ENCODE measurements around the gene BAHD1.
A peak's percentile ranks its signal among the peaks of the same experiment; 100 is the strongest.

BAHD1 gene

GRCh38 chr15:40468898-40469331 is 28.2 kb downstream of the BAHD1 start:
- Histone ChIP-seq H3K9ac (ENCODE audit: low read length in 2 of 2) (no peak overlapping the region), H3K36me3 (ENCODE audit: control insufficient read depth in 2 of 2, insufficient read depth in 2 of 2, low read length in 2 of 2) (peaks cover 19 to 24% of the 10 kb centered on the region in 2 donors), H3K27ac (ENCODE audit: low read length) (no peak overlapping the region), H3K9me3 (ENCODE audit: control insufficient read depth in 2 of 2, low read length in 2 of 2) (no peaks in the 10 kb centered on the region), H3K4me1 (ENCODE audit: control insufficient read depth, insufficient read depth, low read length) (peaks cover 23% of the 10 kb centered on the region), H3K27me3 (ENCODE audit: control insufficient read depth in 1 of 2, insufficient read depth in 2 of 2, low read length in 2 of 2) (no peaks in the 10 kb centered on the region), H3K4me3 (ENCODE audit: low read length in 2 of 2) (no peak overlapping the region)

GRCh38 chr15:40469776-40470390 is 29.1 kb downstream of the BAHD1 start:
- peak overlapping the region; percentile 44 to 83 for H3K9ac ChIP-seq (ENCODE audit: low read length in 2 of 2)
- peaks cover 12 to 15% of the 10 kb centered on the region in 2 donors for H3K36me3 ChIP-seq (ENCODE audit: control insufficient read depth in 2 of 2, insufficient read depth in 2 of 2, low read length in 2 of 2)
- no peaks in the 10 kb centered on the region for H3K27me3 ChIP-seq (ENCODE audit: control insufficient read depth in 1 of 2, insufficient read depth in 2 of 2, low read length in 2 of 2)
- peak overlapping the region; percentile 48 to 78 for H3K4me3 ChIP-seq (ENCODE audit: low read length in 2 of 2)
- H3K4me1 ChIP-seq (ENCODE audit: control insufficient read depth, insufficient read depth, low read length) = peaks cover 23% of the 10 kb centered on the region
- H3K27ac ChIP-seq (ENCODE audit: low read length) = peak overlapping the region; percentile 73
- H3K9me3 ChIP-seq (ENCODE audit: control insufficient read depth in 2 of 2, low read length in 2 of 2) = no peaks in the 10 kb centered on the region

GRCh38 chr15:40470423-40471104 is 29.8 kb downstream of the BAHD1 start, which contains the start of gene CHST14:
Gene CHST14, plus strand, starts transcription at chr15:40470984. Its CDS starts 230 bp downstream, at chr15:40471214.
- Histone ChIP-seq H3K27me3 (ENCODE audit: control insufficient read depth in 1 of 2, insufficient read depth in 2 of 2, low read length in 2 of 2) (no peaks in the 10 kb centered on the region), H3K36me3 (ENCODE audit: control insufficient read depth in 2 of 2, insufficient read depth in 2 of 2, low read length in 2 of 2) (peaks cover 5 to 8% of the 10 kb centered on the region in 2 donors), H3K9me3 (ENCODE audit: control insufficient read depth in 2 of 2, low read length in 2 of 2) (no peaks in the 10 kb centered on the region), H3K27ac (ENCODE audit: low read length) (peak within 1 kb of the TSS; percentile 73), H3K4me3 (ENCODE audit: low read length in 2 of 2) (peak within 1 kb of the TSS; percentile 89 to 92), H3K4me1 (ENCODE audit: control insufficient read depth, insufficient read depth, low read length) (peaks cover 23% of the 10 kb centered on the region), H3K9ac (ENCODE audit: low read length in 2 of 2) (peak within 1 kb of the TSS; percentile 77 to 83)

DNA sequence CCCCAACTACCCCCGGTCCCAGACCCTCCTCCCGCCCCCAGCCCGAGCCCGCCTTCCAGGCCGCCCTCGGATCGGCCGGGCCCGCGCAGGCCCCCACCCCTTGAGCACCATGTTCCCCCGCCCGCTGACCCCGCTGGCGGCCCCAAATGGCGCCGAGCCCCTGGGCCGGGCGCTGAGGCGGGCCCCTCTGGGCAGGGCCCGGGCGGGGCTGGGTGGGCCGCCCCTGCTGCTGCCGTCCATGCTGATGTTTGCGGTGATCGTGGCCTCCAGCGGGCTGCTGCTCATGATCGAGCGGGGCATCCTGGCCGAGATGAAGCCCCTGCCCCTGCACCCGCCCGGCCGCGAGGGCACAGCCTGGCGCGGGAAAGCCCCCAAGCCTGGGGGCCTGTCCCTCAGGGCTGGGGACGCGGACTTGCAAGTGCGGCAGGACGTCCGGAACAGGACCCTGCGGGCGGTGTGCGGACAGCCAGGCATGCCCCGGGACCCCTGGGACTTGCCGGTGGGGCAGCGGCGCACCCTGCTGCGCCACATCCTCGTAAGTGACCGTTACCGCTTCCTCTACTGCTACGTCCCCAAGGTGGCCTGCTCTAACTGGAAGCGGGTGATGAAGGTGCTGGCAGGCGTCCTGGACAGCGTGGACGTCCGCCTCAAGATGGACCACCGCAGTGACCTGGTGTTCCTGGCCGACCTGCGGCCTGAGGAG is 30.5 kb downstream of the BAHD1 start:
- Histone ChIP-seq H3K27me3 (ENCODE audit: control insufficient read depth in 1 of 2, insufficient read depth in 2 of 2, low read length in 2 of 2) (no peaks in the 10 kb centered on the region), H3K4me1 (ENCODE audit: control insufficient read depth, insufficient read depth, low read length) (peaks cover 23% of the 10 kb centered on the region), H3K27ac (ENCODE audit: low read length) (peak overlapping the region; percentile 46), H3K4me3 (ENCODE audit: low read length in 2 of 2) (peak overlapping the region; percentile 89 to 92), H3K36me3 (ENCODE audit: control insufficient read depth in 2 of 2, insufficient read depth in 2 of 2, low read length in 2 of 2) (peaks cover 0 to 7% of the 10 kb centered on the region in 2 donors), H3K9ac (ENCODE audit: low read length in 2 of 2) (peak overlapping the region; percentile 75 to 77), H3K9me3 (ENCODE audit: control insufficient read depth in 2 of 2, low read length in 2 of 2) (no peaks in the 10 kb centered on the region)

DNA sequence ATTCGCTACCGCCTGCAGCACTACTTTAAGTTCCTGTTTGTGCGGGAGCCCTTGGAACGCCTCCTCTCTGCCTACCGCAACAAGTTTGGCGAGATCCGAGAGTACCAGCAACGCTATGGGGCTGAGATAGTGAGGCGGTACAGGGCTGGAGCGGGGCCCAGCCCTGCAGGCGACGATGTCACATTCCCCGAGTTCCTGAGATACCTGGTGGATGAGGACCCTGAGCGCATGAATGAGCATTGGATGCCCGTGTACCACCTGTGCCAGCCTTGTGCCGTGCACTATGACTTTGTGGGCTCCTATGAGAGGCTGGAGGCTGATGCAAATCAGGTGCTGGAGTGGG is 31.0 kb downstream of the BAHD1 start:
- no peaks in the 10 kb centered on the region for H3K9me3 ChIP-seq (ENCODE audit: control insufficient read depth in 2 of 2, low read length in 2 of 2)
- H3K27me3 ChIP-seq (ENCODE audit: control insufficient read depth in 1 of 2, insufficient read depth in 2 of 2, low read length in 2 of 2) = no peaks in the 10 kb centered on the region
- H3K36me3 ChIP-seq (ENCODE audit: control insufficient read depth in 2 of 2, insufficient read depth in 2 of 2, low read length in 2 of 2) = peaks cover 0 to 6% of the 10 kb centered on the region in 2 donors
- no peak overlapping the region for H3K27ac ChIP-seq (ENCODE audit: low read length)
- H3K4me3 ChIP-seq (ENCODE audit: low read length in 2 of 2) = peak overlapping the region; percentile 89 to 92
- H3K4me1 ChIP-seq (ENCODE audit: control insufficient read depth, insufficient read depth, low read length) = peaks cover 23% of the 10 kb centered on the region
- H3K9ac ChIP-seq (ENCODE audit: low read length in 2 of 2) = peak overlapping the region; percentile 75 to 77

GRCh38 chr15:40472171-40472727 is 31.5 kb downstream of the BAHD1 start:
- Histone ChIP-seq H3K36me3 (ENCODE audit: control insufficient read depth in 2 of 2, insufficient read depth in 2 of 2, low read length in 2 of 2) (peaks cover 0 to 2% of the 10 kb centered on the region in 2 donors), H3K27me3 (ENCODE audit: control insufficient read depth in 1 of 2, insufficient read depth in 2 of 2, low read length in 2 of 2) (no peaks in the 10 kb centered on the region), H3K9me3 (ENCODE audit: control insufficient read depth in 2 of 2, low read length in 2 of 2) (no peaks in the 10 kb centered on the region), H3K4me3 (ENCODE audit: low read length in 2 of 2) (peak overlapping the region; percentile 89 to 92), H3K4me1 (ENCODE audit: control insufficient read depth, insufficient read depth, low read length) (peaks cover 23% of the 10 kb centered on the region), H3K9ac (ENCODE audit: low read length in 2 of 2) (peak overlapping the region; percentile 29 to 77), H3K27ac (ENCODE audit: low read length) (no peak overlapping the region)

- Histone ChIP-seq H3K9me3 (ENCODE audit: control insufficient read depth in 2 of 2, low read length in 2 of 2) (no peaks in the 10 kb centered on the region), H3K4me3 (ENCODE audit: low read length in 2 of 2) (no peak overlapping the region), H3K36me3 (ENCODE audit: control insufficient read depth in 2 of 2, insufficient read depth in 2 of 2, low read length in 2 of 2) (no peaks in the 10 kb centered on the region), H3K4me1 (ENCODE audit: control insufficient read depth, insufficient read depth, low read length) (peaks cover 23% of the 10 kb centered on the region), H3K27me3 (ENCODE audit: control insufficient read depth in 1 of 2, insufficient read depth in 2 of 2, low read length in 2 of 2) (no peaks in the 10 kb centered on the region), H3K27ac (ENCODE audit: low read length) (no peak overlapping the region), H3K9ac (ENCODE audit: low read length in 2 of 2) (no peak overlapping the region)
Measured at GRCh38 chr15:40474581-40474980, 33.8 kb downstream of the BAHD1 start.

DNA sequence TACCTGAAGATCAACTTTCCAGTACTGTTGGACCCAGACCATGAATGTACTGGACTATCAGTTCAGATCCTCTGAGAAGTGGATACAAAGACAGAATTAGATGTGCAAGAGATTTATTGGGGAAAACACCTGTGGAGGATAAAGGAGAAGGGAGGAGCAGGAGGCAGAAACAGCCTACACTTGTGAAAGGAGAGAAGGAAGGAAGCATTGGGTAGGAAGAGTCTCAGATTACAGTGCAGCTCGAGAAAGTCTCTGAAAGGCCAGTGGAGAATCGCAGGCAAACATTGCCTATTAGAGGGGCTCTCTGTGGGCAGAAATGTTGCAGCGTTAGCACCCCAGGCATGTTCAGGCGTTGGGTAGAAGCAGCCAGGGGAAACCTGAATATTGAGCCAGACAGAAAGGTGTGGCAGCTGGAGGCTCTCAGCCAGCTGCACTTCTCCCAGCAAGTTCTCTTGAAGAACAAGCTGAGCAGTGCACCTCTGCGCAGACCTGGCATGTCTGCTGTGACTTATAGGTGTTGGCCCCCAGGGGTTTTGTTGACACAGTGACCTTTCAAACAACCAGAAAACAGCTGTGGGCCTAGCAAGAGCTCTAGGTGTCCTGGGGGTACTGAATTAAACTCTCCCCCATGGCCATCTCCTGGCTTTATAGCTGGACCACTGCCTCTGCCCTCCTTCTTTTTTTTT is 37.0 kb downstream of the BAHD1 start:
- no peaks in the 10 kb centered on the region for H3K9me3 ChIP-seq (ENCODE audit: control insufficient read depth in 2 of 2, low read length in 2 of 2)
- no peaks in the 10 kb centered on the region for H3K4me1 ChIP-seq (ENCODE audit: control insufficient read depth, insufficient read depth, low read length)
- H3K27ac ChIP-seq (ENCODE audit: low read length) = no peak overlapping the region
- H3K36me3 ChIP-seq (ENCODE audit: control insufficient read depth in 2 of 2, insufficient read depth in 2 of 2, low read length in 2 of 2) = no peaks in the 10 kb centered on the region
- H3K9ac ChIP-seq (ENCODE audit: low read length in 2 of 2) = no peak overlapping the region
- H3K4me3 ChIP-seq (ENCODE audit: low read length in 2 of 2) = no peak overlapping the region
- H3K27me3 ChIP-seq (ENCODE audit: control insufficient read depth in 1 of 2, insufficient read depth in 2 of 2, low read length in 2 of 2) = no peaks in the 10 kb centered on the region

DNA sequence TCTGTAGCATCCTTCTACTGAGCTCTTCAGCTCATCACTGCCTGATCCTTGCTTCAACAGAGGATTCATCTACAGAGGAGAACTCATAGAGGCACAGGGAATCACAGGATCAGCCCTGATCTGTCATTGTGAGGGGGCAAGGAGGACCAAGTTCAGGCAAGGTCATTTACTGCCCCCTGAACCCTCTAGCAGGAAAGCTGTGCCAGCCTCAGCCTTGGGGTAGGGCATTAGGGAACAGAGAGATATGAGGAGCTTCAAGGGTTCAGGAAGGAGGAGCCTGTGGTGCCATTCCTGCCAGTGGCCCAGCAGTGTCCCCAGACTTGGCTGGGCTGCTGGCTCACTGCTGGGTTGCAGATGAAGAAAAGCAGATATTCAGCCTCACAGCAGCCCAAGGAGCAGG is 38.3 kb downstream of the BAHD1 start:
- Histone ChIP-seq H3K9ac (ENCODE audit: low read length in 2 of 2) (no peak overlapping the region), H3K4me1 (ENCODE audit: control insufficient read depth, insufficient read depth, low read length) (no peaks in the 10 kb centered on the region), H3K27me3 (ENCODE audit: control insufficient read depth in 1 of 2, insufficient read depth in 2 of 2, low read length in 2 of 2) (no peaks in the 10 kb centered on the region), H3K36me3 (ENCODE audit: control insufficient read depth in 2 of 2, insufficient read depth in 2 of 2, low read length in 2 of 2) (no peaks in the 10 kb centered on the region), H3K4me3 (ENCODE audit: low read length in 2 of 2) (no peak overlapping the region), H3K9me3 (ENCODE audit: control insufficient read depth in 2 of 2, low read length in 2 of 2) (no peaks in the 10 kb centered on the region), H3K27ac (ENCODE audit: low read length) (no peak overlapping the region)

DNA sequence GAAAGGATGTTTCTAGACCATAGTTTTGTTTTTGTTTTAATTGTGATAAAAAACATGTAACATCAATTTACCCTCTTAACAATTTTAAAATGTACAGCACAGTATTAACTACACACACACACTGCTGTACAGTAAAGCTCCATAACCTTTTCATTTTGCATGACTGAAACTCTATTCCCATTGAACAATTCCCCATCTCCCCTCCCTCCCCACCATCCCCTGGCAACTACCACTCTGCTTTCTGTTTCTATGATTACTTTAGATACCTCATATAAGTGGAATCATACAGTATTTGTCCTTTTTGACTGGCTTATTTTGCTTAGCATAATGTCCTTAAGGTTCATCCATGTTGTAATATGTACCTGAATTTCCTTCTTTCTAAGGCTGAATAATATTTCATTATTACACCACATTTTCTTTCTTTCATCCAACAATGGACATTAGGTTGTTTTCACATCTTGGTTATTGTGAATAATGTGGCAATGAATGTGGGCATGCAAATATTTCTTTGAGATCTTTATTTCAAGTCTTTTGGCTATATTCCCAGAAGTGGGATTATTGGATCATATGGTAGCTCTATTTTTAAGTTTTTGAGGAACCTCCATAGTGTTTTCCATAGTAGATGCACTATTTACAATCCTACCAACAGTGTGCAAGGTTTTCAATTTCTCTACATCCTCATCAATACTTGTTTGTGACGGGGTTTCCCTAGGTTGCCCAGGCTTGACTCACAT is 40.8 kb downstream of the BAHD1 start:
- no peak overlapping the region for H3K4me3 ChIP-seq (ENCODE audit: low read length in 2 of 2)
- H3K27me3 ChIP-seq (ENCODE audit: control insufficient read depth in 1 of 2, insufficient read depth in 2 of 2, low read length in 2 of 2) = no peaks in the 10 kb centered on the region
- no peak overlapping the region for H3K27ac ChIP-seq (ENCODE audit: low read length)
- no peaks in the 10 kb centered on the region for H3K4me1 ChIP-seq (ENCODE audit: control insufficient read depth, insufficient read depth, low read length)
- H3K9me3 ChIP-seq (ENCODE audit: control insufficient read depth in 2 of 2, low read length in 2 of 2) = no peaks in the 10 kb centered on the region
- no peaks in the 10 kb centered on the region for H3K36me3 ChIP-seq (ENCODE audit: control insufficient read depth in 2 of 2, insufficient read depth in 2 of 2, low read length in 2 of 2)
- no peak overlapping the region for H3K9ac ChIP-seq (ENCODE audit: low read length in 2 of 2)
